GM21529 (cell line): Measurements from ENCODE around the gene MARK4.
"Not testable (repeated sequence)": the region's sequence is repeated elsewhere in the genome, so short reads cannot be mapped to it uniquely, and the experiment has no call there.

Experiments used
- ATAC-seq: cut with Tn5 transposase; IDR thresholded peaks from one replicate; pipeline ENCODE4 v1.9.1; 2021; ENCODE audit not compliant: unreplicated experiment

MARK4 gene

GRCh38 chr19:45304141-45304926, 53.3 kb downstream of the MARK4 start:
- no peak for ATAC-seq

- ATAC-seq: no peak
Observed at GRCh38 chr19:45305007-45305406, 53.9 kb downstream of the MARK4 start.

GRCh38 chr19:45305421-45305820, 54.4 kb downstream of the MARK4 start:
- ATAC-seq: no peak

GRCh38 chr19:45306040-45306439, 55.0 kb downstream of the MARK4 start:
- no peak for ATAC-seq

GRCh38 chr19:45306518-45307027, 55.5 kb downstream of the MARK4 start:
- no peak for ATAC-seq

- no peak for ATAC-seq
Observed at GRCh38 chr19:45307361-45307760, 56.3 kb downstream of the MARK4 start.

GRCh38 chr19:45309322-45309721, 58.3 kb downstream of the MARK4 start:
- ATAC-seq: not testable (repeated sequence)

GRCh38 chr19:45311621-45312020, 60.5 kb downstream of the MARK4 start:
- no peak for ATAC-seq

- not testable (repeated sequence) for ATAC-seq
Observed at GRCh38 chr19:45312285-45312684, 61.2 kb downstream of the MARK4 start.

- ATAC-seq: no peak
Observed at GRCh38 chr19:45314708-45315245, 63.7 kb downstream of the MARK4 start.

GRCh38 chr19:45315304-45315703, 64.2 kb downstream of the MARK4 start:
- ATAC-seq: no peak

- ATAC-seq: no peak
Observed at GRCh38 chr19:45320997-45321775, 70.1 kb downstream of the MARK4 start.

- ATAC-seq: no peak
Observed at GRCh38 chr19:45321848-45322247, 70.8 kb downstream of the MARK4 start.

- ATAC-seq: no peak
Observed at GRCh38 chr19:45322311-45322710, 71.2 kb downstream of the MARK4 start.

GRCh38 chr19:45322744-45323281, 71.7 kb downstream of the MARK4 start, which contains the start of gene CKM:
CKM (minus strand) TSS chr19:45322875; CDS start chr19:45319713, 3,162 bp downstream.
- ATAC-seq: no peak

GRCh38 chr19:45323671-45324081, 72.6 kb downstream of the MARK4 start:
- no peak for ATAC-seq

- ATAC-seq: no peak
Observed at GRCh38 chr19:45324349-45324907, 73.4 kb downstream of the MARK4 start.

GRCh38 chr19:45327404-45328143, 76.5 kb downstream of the MARK4 start:
- ATAC-seq: no peak

- no peak for ATAC-seq
Observed at GRCh38 chr19:45331411-45331810, 80.3 kb downstream of the MARK4 start.

GRCh38 chr19:45333609-45334303, 82.7 kb downstream of the MARK4 start:
- no peak for ATAC-seq
